HG03571 (cell line): Measurements from ENCODE around the gene GNB3.
A peak's percentile ranks its signal among the peaks of the same experiment; 100 is the strongest.
"Not testable (repeated sequence)": the region's sequence is repeated elsewhere in the genome, so short reads cannot be mapped to it uniquely, and the experiment has no call there.

Experiments
- ATAC-seq: cut with Tn5 transposase; IDR thresholded peaks from one replicate; pipeline ENCODE4 v1.9.1; 2021; ENCODE audit not compliant: unreplicated experiment

Gene GNB3

DNA sequence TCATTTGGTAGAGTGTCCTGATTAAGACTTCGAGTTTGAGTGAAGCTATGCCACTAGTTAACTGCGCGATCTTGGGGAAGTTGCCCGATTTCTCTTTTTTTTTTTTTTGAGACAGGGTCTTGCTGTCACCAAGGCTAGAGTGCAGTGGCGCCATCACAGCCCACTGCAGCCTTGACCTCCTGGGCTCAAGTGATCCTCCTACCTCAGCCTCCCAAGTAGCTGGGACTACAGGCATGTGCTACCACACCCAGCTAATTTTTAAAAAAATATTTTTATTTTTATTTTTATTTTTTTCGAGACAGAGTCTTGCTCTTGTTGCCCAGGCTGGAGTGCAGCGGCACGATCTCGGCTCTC is 33.3 kb downstream of the GNB3 start:
- ATAC-seq, result not testable (repeated sequence)

DNA sequence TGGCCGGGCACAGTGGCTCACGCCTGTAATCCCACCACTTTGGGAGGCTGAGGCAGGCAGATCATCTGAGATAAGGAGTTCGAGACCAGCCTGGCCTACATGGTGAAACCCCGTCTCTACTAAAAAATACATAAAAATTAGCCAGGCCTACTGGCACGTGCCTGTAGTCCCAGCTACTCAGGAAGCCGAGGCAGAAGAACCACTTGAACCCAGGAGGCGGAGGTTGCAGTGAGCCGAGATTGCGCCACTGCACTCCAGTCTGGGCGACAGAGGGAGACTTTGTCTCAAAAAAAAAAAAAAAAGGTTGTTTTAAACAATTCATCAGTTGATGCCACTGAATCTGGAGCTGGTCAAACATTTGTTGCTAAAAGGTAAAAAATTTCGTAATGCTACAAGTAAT is 39.1 kb downstream of the GNB3 start:
- not testable (repeated sequence) for ATAC-seq

DNA sequence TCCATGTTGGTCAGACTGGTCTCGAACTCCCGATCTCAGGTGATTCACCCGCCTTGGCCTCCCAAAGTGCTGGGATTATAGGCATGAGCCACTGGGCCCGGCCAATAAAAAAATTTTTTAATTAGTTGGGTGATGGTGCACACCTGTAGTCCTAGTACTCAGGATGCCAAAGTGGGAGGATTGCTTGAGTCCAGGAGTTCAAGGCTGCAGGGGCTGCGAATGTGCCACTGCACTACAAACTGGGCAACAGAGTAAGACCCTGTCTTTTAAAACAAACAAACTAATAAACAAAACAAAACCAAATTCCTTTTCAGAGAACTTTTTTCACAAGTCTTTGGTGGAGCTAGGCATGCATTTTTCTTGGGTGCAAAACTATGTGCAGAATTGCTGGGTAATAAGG is 42.5 kb downstream of the GNB3 start:
- ATAC-seq, result no peak

DNA sequence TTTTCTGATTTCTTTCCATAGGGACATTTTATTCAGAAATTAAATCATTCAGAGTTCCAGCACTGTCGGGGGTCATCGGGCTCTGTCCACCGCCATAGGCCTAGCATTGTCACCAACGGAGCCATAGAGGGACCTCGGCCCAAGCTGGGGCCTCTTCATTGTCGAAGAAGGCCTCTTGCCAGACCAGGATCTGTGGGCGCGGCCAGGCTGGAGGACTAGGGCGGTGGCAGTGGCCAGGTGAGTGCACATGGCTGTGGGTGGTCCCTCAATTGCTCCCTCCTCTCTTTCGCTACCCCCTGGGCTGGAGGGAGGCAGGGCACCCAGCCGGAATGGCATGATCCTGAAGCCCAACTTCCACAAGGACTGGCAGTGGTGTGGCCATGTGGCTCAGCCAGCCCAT is 43.0 kb downstream of the GNB3 start:
- no peak for ATAC-seq

DNA sequence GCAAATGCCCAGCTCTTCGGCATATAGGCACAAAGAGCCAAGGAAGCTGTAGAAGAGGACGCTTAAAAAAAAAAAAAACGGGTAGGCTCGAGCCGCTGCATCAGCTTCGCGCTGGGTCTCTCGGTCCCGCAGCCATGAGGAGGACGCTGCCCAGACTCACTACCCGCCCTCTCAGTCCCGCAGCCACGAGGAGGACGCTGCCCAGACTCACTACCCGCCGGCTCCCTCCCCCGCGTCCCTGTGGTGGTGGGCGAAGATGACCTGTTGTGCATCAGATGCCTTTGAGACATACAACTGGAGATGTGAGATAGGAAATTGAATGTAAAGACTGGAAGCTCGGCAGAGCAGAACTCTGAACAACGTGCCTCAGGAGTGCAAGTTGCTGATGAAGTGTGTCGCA is 43.8 kb downstream of the GNB3 start:
- ATAC-seq, result no peak

DNA sequence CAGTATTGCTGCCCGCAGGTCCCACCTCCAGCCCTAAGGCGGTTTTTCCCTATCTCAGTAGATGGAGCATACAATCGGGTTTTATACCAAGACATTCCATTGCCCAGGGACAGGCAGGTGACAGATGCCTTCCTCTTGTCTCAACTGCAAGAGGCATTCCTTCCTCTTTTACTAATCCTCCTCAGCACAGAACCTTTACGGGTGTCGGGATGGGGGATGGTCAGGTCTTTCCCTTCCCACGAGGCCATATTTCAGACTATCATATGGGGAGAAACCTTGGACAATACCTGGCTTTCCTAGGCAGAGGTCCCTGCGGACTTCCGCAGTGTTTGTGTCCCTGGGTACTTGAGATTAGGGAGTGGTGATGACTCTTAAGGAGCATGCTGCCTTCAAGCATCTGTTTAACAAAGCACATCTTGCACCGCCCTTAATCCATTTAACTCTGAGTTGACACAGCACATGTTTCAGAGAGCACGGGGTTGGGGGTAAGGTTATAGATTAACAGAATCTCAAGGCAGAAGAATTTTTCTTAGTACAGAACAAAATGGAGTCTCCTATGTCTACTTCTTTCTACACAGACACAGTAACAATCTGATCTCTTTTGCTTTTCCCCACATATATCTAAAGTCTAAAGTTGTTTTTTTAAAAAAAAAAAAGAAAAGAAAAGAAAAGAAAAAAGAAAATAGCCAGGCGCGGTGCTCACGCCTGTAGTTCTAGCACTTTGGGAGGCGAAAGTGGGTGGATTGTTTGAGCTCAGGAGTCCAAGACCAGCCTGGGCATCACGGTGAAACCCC is 45.7 kb downstream of the GNB3 start:
- ATAC-seq, result not testable (repeated sequence)

DNA sequence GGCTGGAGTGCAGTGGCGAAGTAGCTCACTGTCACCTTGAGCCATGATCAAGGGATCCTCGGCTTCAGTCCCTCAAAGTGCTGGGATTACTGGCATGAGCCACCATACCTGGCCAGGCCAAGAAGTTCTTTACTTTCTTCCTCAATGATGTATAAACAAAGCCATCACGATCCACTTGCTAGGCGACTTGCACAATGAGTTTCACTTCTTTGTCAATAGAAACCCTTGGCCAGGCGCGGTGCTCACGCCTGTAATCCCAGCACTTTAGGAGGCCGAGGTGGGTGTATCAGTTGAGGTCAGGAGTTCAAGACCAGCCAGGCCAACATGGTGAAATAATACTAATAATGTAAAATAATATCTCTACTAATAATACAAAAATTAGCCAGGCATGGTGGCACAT is 46.7 kb downstream of the GNB3 start:
- no peak for ATAC-seq

DNA sequence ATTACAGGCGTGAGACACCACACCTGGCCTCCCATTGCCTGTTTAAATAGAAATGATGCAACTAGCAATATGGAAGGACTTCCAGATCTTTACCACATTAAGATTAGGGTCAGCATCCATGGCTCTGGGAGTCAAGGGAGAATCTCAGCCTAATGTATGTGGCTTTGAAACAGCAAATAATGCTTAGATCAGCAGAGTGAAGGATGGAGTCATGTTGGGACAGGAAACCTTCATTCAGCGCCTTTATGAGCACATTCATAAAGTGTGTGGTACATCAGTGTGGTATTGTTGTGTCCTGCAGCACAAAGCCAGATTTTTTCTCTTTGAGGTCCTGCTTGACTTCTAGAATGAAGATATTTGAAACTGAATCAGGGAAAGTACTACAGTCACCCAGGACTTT is 47.6 kb downstream of the GNB3 start:
- no peak for ATAC-seq

DNA sequence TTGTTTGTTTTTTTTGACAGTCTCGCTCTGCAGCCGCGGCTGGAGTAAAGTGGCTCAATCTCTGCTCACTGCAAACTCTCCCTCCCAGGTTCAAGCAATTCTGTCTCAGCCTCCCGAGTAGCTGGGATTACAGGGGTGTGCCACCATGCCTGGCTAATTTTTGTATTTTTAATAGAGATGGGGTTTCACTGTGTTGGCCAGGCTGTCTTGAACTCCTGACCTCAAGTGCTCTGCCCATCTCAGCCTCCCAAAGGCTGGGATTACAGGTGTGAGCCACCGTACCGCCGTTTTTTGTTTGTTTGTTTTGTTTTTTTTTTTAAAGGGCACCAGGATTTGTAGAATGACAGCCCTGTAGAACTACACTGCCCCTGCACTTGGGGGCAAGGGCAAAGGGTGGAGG is 48.1 kb downstream of the GNB3 start:
- ATAC-seq, result not testable (repeated sequence)

DNA sequence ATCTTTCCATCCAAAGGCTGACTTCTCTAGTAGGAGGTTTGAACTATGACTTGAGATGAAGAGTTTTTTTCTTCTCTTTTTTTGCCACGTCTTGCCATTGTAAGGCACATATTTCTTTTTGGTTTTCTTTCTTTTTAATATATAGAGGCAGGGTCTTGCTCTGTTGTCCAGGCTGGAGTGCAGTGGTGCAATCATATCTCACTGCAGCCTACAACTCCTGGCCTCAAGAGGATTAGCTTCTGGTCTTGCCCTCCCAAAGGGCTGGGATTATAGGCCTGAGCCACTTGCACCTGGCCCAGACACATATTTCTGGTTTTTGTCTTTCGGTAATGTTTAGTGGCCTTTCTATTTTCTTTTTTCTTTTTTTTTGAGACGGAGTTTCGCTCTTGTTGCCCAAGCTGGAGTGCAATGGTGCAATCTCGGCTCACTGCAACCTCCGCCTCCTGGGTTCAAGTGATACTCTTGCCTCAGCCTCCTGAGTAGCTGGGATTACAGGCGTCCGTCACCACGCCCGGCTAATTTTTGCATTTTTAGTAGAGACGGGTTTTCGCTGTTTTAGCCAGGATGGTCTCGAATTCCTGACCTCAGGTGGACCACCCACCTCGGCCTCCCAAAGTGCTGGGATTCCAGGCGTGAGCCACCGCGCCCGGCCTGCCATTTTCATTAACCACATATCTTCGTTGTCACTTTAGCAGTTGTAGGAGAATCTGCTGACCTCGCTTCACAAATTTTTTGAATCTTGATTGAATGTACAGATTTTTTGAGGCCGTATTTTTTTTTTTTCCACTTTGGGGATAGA is 49.2 kb downstream of the GNB3 start:
- ATAC-seq, result not testable (repeated sequence)

DNA sequence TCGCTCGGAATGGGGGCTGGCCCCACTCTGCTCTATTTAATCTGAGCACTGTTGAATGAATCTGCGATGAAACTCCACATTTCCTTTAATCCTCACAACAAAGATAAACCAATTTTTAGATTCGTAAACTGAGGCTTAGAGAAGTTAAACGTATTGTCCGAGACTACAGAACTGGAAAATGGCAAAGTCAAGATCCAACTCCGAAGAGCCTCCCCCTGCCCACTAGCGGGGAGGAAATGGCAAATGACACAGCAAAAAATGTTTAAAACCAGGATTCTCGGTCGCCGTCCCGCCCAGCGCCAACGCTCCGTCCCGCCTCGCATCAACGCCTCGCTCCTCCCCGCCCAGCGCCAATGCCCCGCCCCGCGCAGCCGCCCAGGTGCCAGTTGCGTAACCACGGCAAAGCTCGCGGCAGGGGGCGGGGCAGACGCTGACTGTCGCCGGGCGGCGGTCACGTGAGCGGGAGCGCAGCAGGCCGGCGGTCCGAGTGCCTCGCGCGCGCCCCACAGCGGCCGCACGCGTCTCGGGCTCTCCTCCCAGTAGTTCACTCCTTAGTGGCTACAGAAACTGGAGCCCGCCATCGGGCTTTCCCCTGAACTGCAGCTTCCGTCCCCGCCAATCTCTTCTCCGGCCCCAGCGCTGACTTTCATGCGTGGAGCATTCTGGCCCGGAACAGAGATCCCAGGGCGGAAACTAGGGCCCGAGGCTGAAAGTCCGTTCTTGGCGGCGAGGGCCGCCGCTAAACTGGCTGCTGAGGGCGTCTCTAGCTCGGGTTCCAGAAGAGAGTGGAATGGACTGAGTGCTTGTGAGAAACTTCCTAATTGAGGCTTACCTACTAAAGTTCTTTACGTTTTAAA is 50.3 kb downstream of the GNB3 start:
- ATAC-seq, result peak; percentile 95

DNA sequence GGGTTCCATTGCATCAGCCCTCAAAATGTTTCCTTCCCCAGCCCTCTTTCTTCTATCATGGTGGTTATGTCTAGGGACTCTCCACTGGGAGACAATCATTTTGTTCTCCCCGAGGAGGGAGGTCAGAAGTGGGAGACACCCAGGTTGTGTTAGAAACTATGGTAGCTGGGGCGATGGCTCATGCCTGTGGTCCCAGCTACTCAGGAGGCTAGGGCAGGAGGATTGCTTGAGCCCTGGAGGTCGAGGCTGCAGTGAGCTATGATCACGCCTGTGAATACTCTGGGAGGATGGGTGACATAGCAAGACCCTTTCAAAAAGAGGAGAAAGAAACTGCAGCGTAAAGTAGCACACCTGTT is 50.9 kb downstream of the GNB3 start:
- no peak for ATAC-seq

DNA sequence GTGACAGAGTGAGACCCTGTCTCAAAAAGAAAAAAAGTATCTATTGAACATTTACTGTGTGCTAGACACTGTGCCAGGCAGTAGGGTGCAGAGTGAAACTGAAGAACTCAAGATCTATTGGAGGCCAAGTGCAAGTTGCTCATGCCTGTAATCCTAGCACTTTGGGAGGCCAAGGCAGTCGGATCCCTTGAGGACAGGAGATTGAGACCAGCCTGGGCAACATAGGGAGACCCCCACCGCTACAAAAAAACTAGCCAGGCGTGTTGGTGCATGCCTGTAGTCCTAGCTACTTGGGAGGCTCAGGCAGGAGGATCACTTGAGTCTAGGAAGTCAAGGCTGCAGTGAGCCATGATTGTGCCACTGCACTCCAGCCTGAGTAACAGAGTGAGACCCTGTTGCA is 52.0 kb downstream of the GNB3 start:
- ATAC-seq, result not testable (repeated sequence)

DNA sequence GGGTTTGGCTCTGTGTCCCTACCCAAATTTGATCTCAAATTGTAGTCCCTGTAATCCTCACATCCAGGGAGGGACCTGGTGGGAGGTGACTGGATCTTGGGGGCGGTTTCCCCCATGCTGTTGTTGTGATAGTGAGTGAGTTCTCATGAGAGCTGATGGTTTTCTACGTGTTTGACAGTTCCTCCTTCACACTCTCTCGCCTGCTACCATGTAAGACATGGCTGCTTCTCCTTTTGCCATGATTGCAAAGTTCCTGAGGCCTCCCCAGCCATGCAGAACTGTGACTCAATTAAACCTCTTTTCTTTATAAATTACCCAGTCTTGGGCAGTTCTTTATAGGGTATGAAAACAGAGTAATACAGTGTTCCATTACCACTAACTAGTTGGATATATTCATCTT is 53.6 kb downstream of the GNB3 start:
- no peak for ATAC-seq
